Endothelial cell of umbilical vein (primary cell): ENCODE measurements around the gene FOXL1. TPM values are rescaled to one million over a fixed set of nuclear protein-coding genes. Genes with fewer than 3 reads are reported as not detected.

Experiments used
- BruUV-seq: library from RNA; stranded (reverse); fragments of 400-500 nt; replicated peaks from 2 replicates; lab custom pipeline; 2021; lab: Mats Ljungman, UMichigan
- CTCF ChIA-PET: fragments of 300-600, 350-600 bp; sonication (Branson Sonifier 250); formaldehyde crosslinking; loops from one replicate; lab custom pipeline; 2021; ENCODE audit warnings: antibody characterized with exemption, inconsistent platforms; lab: Charles Lee
- POLR2A ChIA-PET: fragments of 300-600, 350-600 bp; sonication (Branson Sonifier 250); formaldehyde crosslinking; loops from one replicate; lab custom pipeline; 2021; ENCODE audit warnings: antibody characterized with exemption, inconsistent platforms; lab: Charles Lee
- DNase-seq: peaks from one replicate; pipeline ENCODE4 v3.0.0-alpha.2; 2011; ENCODE audit warnings: low read depth, low spot score
- FAIRE-seq: peaks from 2 replicates; lab custom pipeline; 2011; peaks lifted over from hg19 to GRCh38; lab: Jason Lieb, UNC
- H2AFZ ChIP-seq: 2 replicates; pipeline ENCODE4 v1.6.0; 2012; ENCODE audit warnings: low read depth, low read length, control low read depth, inconsistent platforms
- H3K27ac ChIP-seq: 2 replicates; pipeline ENCODE4 v1.5.1; 2011; ENCODE audit warnings: low read depth, mild to moderate bottlenecking, control low read depth, low read length, moderate library complexity; ENCODE audit not compliant: insufficient read depth
- H3K27me3 ChIP-seq, 2 experiments: 2 replicates each; pipeline versions ENCODE4 v1.6.0 to v1.6.1; 2011; ENCODE audit warnings: low read length in 2 of 2, mixed read lengths in 1 of 2; ENCODE audit not compliant: control insufficient read depth in 2 of 2, insufficient read depth in 2 of 2
- H3K36me3 ChIP-seq, 2 experiments: 2 replicates in 1 of 2; 3 replicates in 1 of 2; pipeline ENCODE4 v1.5.1; 2011; ENCODE audit warnings: low read length in 2 of 2, mild to moderate bottlenecking in 1 of 2, moderate library complexity in 1 of 2; ENCODE audit not compliant: control insufficient read depth in 2 of 2, insufficient read depth in 2 of 2; ENCODE audit errors: extremely low read depth in 1 of 2
- H3K4me1 ChIP-seq: 3 replicates; pipeline ENCODE4 v1.5.1; 2011; ENCODE audit warnings: mild to moderate bottlenecking, low read length; ENCODE audit not compliant: control insufficient read depth, insufficient read depth; ENCODE audit errors: extremely low read depth
- H3K4me2 ChIP-seq: 2 replicates; pipeline ENCODE4 v1.6.1; 2011; ENCODE audit warnings: low read length, control low read depth, mixed read lengths; ENCODE audit not compliant: insufficient read depth
- H3K4me3 ChIP-seq, 3 experiments: fragments of 200-600 bp in 1 of 3; sonication (generic), shearing (Covaris generic) in 1 of 3; replicated peaks in 1 of 3; 2 replicates each; pipeline ENCODE4 v1.5.1; 2011 to 2016; ENCODE audit warnings: control low read depth in 3 of 3, low read length in 3 of 3, mild to moderate bottlenecking in 2 of 3, inconsistent platforms in 1 of 3, low read depth in 1 of 3, moderate library complexity in 1 of 3; ENCODE audit not compliant: insufficient read depth in 1 of 3
- H3K79me2 ChIP-seq: 2 replicates; pipeline ENCODE4 v1.6.0; 2012; ENCODE audit warnings: low read length, inconsistent platforms; ENCODE audit not compliant: control insufficient read depth, insufficient read depth
- H3K9ac ChIP-seq: replicated peaks from 2 replicates; pipeline ENCODE3; 2011; ENCODE audit warnings: low read length, control low read depth; ENCODE audit not compliant: insufficient read depth; ENCODE audit errors: extremely low read depth
- H3K9me1 ChIP-seq: replicated peaks from 3 replicates; pipeline ENCODE4 v1.6.0; 2011; ENCODE audit warnings: mild to moderate bottlenecking, low read length; ENCODE audit not compliant: control insufficient read depth, insufficient read depth; ENCODE audit errors: extremely low read depth
- H3K9me3 ChIP-seq: replicated peaks from 2 replicates; pipeline ENCODE4 v1.5.1; 2012; ENCODE audit warnings: low read length, inconsistent platforms; ENCODE audit not compliant: control insufficient read depth, insufficient read depth
- H4K20me1 ChIP-seq: replicated peaks from 2 replicates; pipeline ENCODE3; 2011; ENCODE audit warnings: mild to moderate bottlenecking, low read length; ENCODE audit not compliant: control insufficient read depth, insufficient read depth; ENCODE audit errors: extremely low read depth
- CTCF ChIP-seq, 2 donors: IDR thresholded peaks; 1 replicate in 1 of 2; 2 replicates in 1 of 2; pipeline ENCODE4 v1.5.1; 2011; ENCODE audit warnings: low read length in 2 of 2, mild to moderate bottlenecking in 2 of 2, moderate library complexity in 2 of 2, control low read depth in 1 of 2, inconsistent platforms in 1 of 2, low read depth in 1 of 2; ENCODE audit not compliant: insufficient read depth in 1 of 2; ENCODE audit errors: extremely low read depth in 1 of 2
- EZH2 ChIP-seq: IDR thresholded peaks from 2 replicates; pipeline ENCODE4 v1.6.1; 2012; ENCODE audit warnings: borderline replicate concordance, low read depth, mild to moderate bottlenecking, moderate library complexity, low read length, inconsistent platforms; ENCODE audit not compliant: severe bottlenecking
- FOS ChIP-seq: IDR thresholded peaks from 2 replicates; pipeline ENCODE4 v1.6.1; 2011; ENCODE audit warnings: mild to moderate bottlenecking, low read length, moderate library complexity, borderline replicate concordance; ENCODE audit not compliant: insufficient read depth
- GATA2 ChIP-seq: IDR thresholded peaks from 2 replicates; pipeline ENCODE4 v1.7.0; 2011; ENCODE audit warnings: low read depth, mild to moderate bottlenecking, moderate library complexity, mixed read lengths, low read length; ENCODE audit not compliant: insufficient read length, insufficient read depth
- JUN ChIP-seq: IDR thresholded peaks from 2 replicates; pipeline ENCODE4 v1.6.1; 2011; ENCODE audit warnings: borderline replicate concordance, low read depth; ENCODE audit not compliant: insufficient read length, insufficient read depth
- MAX ChIP-seq: IDR thresholded peaks from 2 replicates; pipeline ENCODE4 v1.6.1; 2011; ENCODE audit not compliant: insufficient read depth, insufficient read length
- MYC ChIP-seq: IDR thresholded peaks from one replicate; pipeline ENCODE4 v1.6.1; 2011; ENCODE audit warnings: mild to moderate bottlenecking, low read depth, low read length
- POLR2A ChIP-seq: IDR thresholded peaks from 2 replicates; pipeline ENCODE4 v1.6.1; 2012; ENCODE audit warnings: low read depth, mild to moderate bottlenecking, control low read depth, low read length
- POLR2AphosphoS5 ChIP-seq: IDR thresholded peaks from 2 replicates; pipeline ENCODE4 v1.6.1; 2012; ENCODE audit warnings: low read depth, mild to moderate bottlenecking, control low read depth, low read length, moderate library complexity; ENCODE audit not compliant: insufficient read depth
- dilution Hi-C: fragments of 300-500 bp; cut with MboI; formaldehyde crosslinking; loops from one replicate; pipeline ENCODE4 v1.15.0; 2019; ENCODE audit warnings: low sequenced_read_pairs; ENCODE audit not compliant: extremely low pct_ligation_motif_present
- intact Hi-C: fragments of 100-400 bp; cut with micrococcal nuclease; formaldehyde crosslinking; loops from one replicate; pipeline ENCODE4 v1.10.0; 2022
- polyA plus RNA-seq, 4 experiments: library from polyadenylated mRNA; depleted of rRNA in 3 of 4; stranded (reverse) in 3 of 4; unstranded in 1 of 4; fragments of >200 nt; gene quantifications; 2 replicates each; pipeline versions ENCODE4 v1.2.1 to v1.2.3, GENCODE V29; 2011 to 2012; ENCODE audit warnings: missing spikeins in 1 of 4
- total RNA-seq: library from RNA; stranded (reverse); gene quantifications from 2 replicates; pipeline ENCODE4 v1.2.3, GENCODE V29; 2021

FOXL1 gene
- total and polyA plus RNA-seq, 2 donors (not counting 3 experiments of a cell fraction or from before 2014, with no cell fraction given), result 2.8 to 3.8 TPM

DNA sequence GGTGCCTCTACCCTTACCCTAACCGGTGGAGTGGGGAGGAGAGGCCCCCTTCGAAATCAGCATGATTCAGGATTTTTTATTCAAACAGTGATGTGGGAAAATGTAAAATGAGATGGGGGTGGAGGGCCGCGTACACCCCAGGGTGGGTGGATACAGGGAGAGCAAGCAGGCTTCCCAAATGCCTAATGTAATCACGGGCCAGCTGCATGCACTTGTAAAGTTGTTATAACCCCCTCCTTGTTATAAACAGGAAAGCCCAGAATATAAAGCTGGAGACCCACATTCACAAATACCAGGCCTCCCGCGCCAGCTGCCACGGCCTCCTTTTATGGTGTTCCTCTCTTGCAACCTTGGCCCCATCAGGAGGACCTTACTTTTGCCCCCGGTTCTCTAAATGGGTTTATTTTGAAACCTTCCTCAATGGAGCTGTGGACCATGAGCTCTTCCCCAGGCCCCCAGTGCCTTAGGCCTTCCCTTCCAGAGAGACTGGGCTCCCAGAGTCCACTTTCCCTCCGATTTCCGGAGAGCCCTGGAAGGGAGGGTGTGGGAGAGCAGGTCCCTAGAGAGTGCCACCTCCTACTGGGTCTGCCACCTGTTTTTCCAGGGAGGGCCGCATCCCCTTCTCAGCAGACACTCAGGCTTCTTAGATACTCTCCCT lies 906 bp upstream of the FOXL1 start:
- Histone ChIP-seq H3K9me1 (no peaks in the 10 kb centered on the region), H3K4me1 (peaks cover 42% of the 10 kb centered on the region), H3K4me2 (peak overlapping the region; percentile 84), H3K9me3 (no peaks in the 10 kb centered on the region), H3K36me3 (peaks cover 0 to 8% of the 10 kb centered on the region in 2 experiments), H4K20me1 (no peaks in the 10 kb centered on the region), H3K9ac (peak overlapping the region; percentile 82), H3K4me3 (peak overlapping the region in 2 of 3 experiments; percentile 62 to 67), H3K27me3 (no peaks in the 10 kb centered on the region), H3K27ac (peak overlapping the region; percentile 82), H2AFZ (no peak overlapping the region), H3K79me2 (peaks cover 51% of the 10 kb centered on the region)
- TF ChIP-seq POLR2AphosphoS5 (no peak), MAX (no peak), JUN (no peak), EZH2 (no peak), CTCF (IDR thresholded peaks at IDR 0.05; ENCODE audit: extremely low read depth in 1 of 2, insufficient read depth in 1 of 2, low read depth in 1 of 2, low read length in 2 of 2) (no peak), MYC (no peak), GATA2 (no peak), FOS (no peak), POLR2A (no peak)
- intact Hi-C loops, result no loop called here
- ChIA-PET CTCF (interaction anchor here (0.7 to 1.7 kb wide), 6 partner anchors 13 to 485 kb away, joined by 3 to 6 read pairs (median 3); no protein-coding TSS in a partner anchor), POLR2A (interaction anchor here (1.3 kb wide), 1 partner anchor 87 kb away, joined by 3 read pairs; no protein-coding TSS in a partner anchor)
- no TSS peak for BruUV-seq
- DNase-seq (peak; percentile 49), FAIRE-seq (peak; percentile 56)
- dilution Hi-C loops, result no loop called here
